Articular chondrocyte of knee joint (primary cell): ENCODE results near the gene SPEM1. TPM values are rescaled to one million over a fixed set of nuclear protein-coding genes. Genes with fewer than 3 reads are reported as not detected.

Experiments used
- total RNA-seq: library from RNA; depleted of rRNA; stranded (reverse); fragments of >200 nt; gene quantifications from 2 replicates; pipeline ENCODE4 v1.2.3, GENCODE V29; 2012

SPEM1 gene
- total RNA-seq, result not detected in 2 replicates

GRCh38 chr17:7419819-7420610 lies at the start of gene SPEM1:
Gene SPEM1 (plus strand): TSS chr17:7420324. CDS start chr17:7420385, 61 bp downstream.

GRCh38 chr17:7380855-7381683 lies 39.1 kb upstream of the SPEM1 start, which contains the start of gene TNK1:
Gene TNK1 (plus strand): TSS chr17:7381089. CDS start chr17:7382927, 1,838 bp downstream.

GRCh38 chr17:7394452-7395191 lies 25.5 kb upstream of the SPEM1 start, which contains the start of gene PLSCR3:
Gene PLSCR3 (minus strand): TSS chr17:7394525. CDS start chr17:7394110, 415 bp downstream.

GRCh38 chr17:7403977-7404736 lies 16.0 kb upstream of the SPEM1 start, which contains the start of gene TMEM256:
Gene TMEM256 (minus strand): TSS chr17:7404097. CDS start chr17:7404084, 13 bp downstream.

GRCh38 chr17:7407485-7408251 lies 12.5 kb upstream of the SPEM1 start, which contains the start of gene NLGN2:
Gene NLGN2 (plus strand): TSS chr17:7407845. CDS start chr17:7408256, 411 bp downstream.

GRCh38 chr17:7425316-7425715 lies 5.2 kb downstream of the SPEM1 start, which contains the start of gene SPEM2:
Gene SPEM2 (plus strand): TSS chr17:7425616. CDS start chr17:7425689, 73 bp downstream.

GRCh38 chr17:7428557-7428956 lies 8.4 kb downstream of the SPEM1 start, which contains the start of gene SPEM3:
Gene SPEM3 (plus strand): TSS chr17:7428857. CDS start chr17:7428903, 46 bp downstream.

GRCh38 chr17:7439462-7440112 lies 19.5 kb downstream of the SPEM1 start, which contains the start of gene FGF11:
Gene FGF11 (plus strand): TSS chr17:7439512. CDS start chr17:7439621, 109 bp downstream.

GRCh38 chr17:7444682-7445618 lies 24.8 kb downstream of the SPEM1 start, which contains the start of gene CHRNB1:
Gene CHRNB1 (plus strand): TSS chr17:7445061. CDS start chr17:7445128, 67 bp downstream.

Other genes with a start within 250 kb of the SPEM1 start
- 0.65 and 0.76 TPM in 2 replicates for gene ASGR1, start 241.0 kb upstream of the SPEM1 start, total RNA-seq
- 7.7 and 8.8 TPM in 2 replicates for gene DLG4, start 200.5 kb upstream of the SPEM1 start, total RNA-seq
- 205 and 214 TPM in 2 replicates for gene ACADVL, start 200.4 kb upstream of the SPEM1 start, total RNA-seq
- 54.4 and 63.1 TPM in 2 replicates for gene DVL2, start 185.8 kb upstream of the SPEM1 start, total RNA-seq
- 34.4 and 38.5 TPM in 2 replicates for gene PHF23, start 180.9 kb upstream of the SPEM1 start, total RNA-seq
- 315 and 440 TPM in 2 replicates for gene GABARAP, start 177.9 kb upstream of the SPEM1 start, total RNA-seq
- 30.1 and 39.5 TPM in 2 replicates for gene CTDNEP1, start 168.6 kb upstream of the SPEM1 start, total RNA-seq
- gene ELP5, start 168.1 kb upstream of the SPEM1 start, total RNA-seq, result 31.6 and 39.1 TPM in 2 replicates
- 2.4 and 2.7 TPM in 2 replicates for gene CLDN7, start 157.8 kb upstream of the SPEM1 start, total RNA-seq
- gene SLC2A4, start 138.6 kb upstream of the SPEM1 start, total RNA-seq, result 0.11 TPM in 1 of 2 replicates, not detected in the other
- gene YBX2, start 125.7 kb upstream of the SPEM1 start, total RNA-seq, result 0.13 TPM in 1 of 2 replicates, not detected in the other
- gene EIF5A, start 112.7 kb upstream of the SPEM1 start, total RNA-seq, result 575 and 584 TPM in 2 replicates
- gene GPS2, start 105.0 kb upstream of the SPEM1 start, total RNA-seq, result 38.2 and 42.2 TPM in 2 replicates
- 7.7 and 13.2 TPM in 2 replicates for gene NEURL4, start 91.0 kb upstream of the SPEM1 start, total RNA-seq
- 0.11 and 0.26 TPM in 2 replicates for gene ACAP1, start 83.8 kb upstream of the SPEM1 start, total RNA-seq
- gene KCTD11, start 68.2 kb upstream of the SPEM1 start, total RNA-seq, result 8.9 and 11.2 TPM in 2 replicates
- gene TMEM95, start 65.2 kb upstream of the SPEM1 start, total RNA-seq, result not detected in 2 replicates
- 4.1 and 4.6 TPM in 2 replicates for gene TNK1, start 39.2 kb upstream of the SPEM1 start, total RNA-seq
- gene PLSCR3, start 25.8 kb upstream of the SPEM1 start, total RNA-seq, result 19.6 and 21.7 TPM in 2 replicates
- 30.4 and 56.3 TPM in 2 replicates for gene TMEM256, start 16.2 kb upstream of the SPEM1 start, total RNA-seq
- 6.9 and 8.6 TPM in 2 replicates for gene NLGN2, start 12.5 kb upstream of the SPEM1 start, total RNA-seq
- not detected in 2 replicates for gene SPEM2, start 5.3 kb downstream of the SPEM1 start, total RNA-seq
- not detected in 2 replicates for gene SPEM3, start 8.5 kb downstream of the SPEM1 start, total RNA-seq
- gene TMEM102, start 15.1 kb downstream of the SPEM1 start, total RNA-seq, result 2.5 and 2.8 TPM in 2 replicates
- 0.76 and 0.91 TPM in 2 replicates for gene FGF11, start 19.2 kb downstream of the SPEM1 start, total RNA-seq
- gene CHRNB1, start 24.7 kb downstream of the SPEM1 start, total RNA-seq, result 5.2 and 5.4 TPM in 2 replicates
- gene ZBTB4, start 59.3 kb downstream of the SPEM1 start, total RNA-seq, result 40.2 and 41.4 TPM in 2 replicates
- not detected in 2 replicates for gene SLC35G6, start 61.1 kb downstream of the SPEM1 start, total RNA-seq
- gene POLR2A, start 64.0 kb downstream of the SPEM1 start, total RNA-seq, result 85.8 and 100.0 TPM in 2 replicates
- 11.6 and 16.1 TPM in 2 replicates for gene TNFSF12, start 128.7 kb downstream of the SPEM1 start, total RNA-seq
- 4.5 and 5.0 TPM in 2 replicates for gene TNFSF13, start 138.4 kb downstream of the SPEM1 start, total RNA-seq
- 46.4 and 48.1 TPM in 2 replicates for gene SENP3, start 141.6 kb downstream of the SPEM1 start, total RNA-seq
- gene CD68, start 159.3 kb downstream of the SPEM1 start, total RNA-seq, result 102 and 116 TPM in 2 replicates
- 93.2 and 97.4 TPM in 2 replicates for gene MPDU1, start 163.5 kb downstream of the SPEM1 start, total RNA-seq
- 0.11 and 0.26 TPM in 2 replicates for gene SOX15, start 169.8 kb downstream of the SPEM1 start, total RNA-seq
- gene FXR2, start 194.6 kb downstream of the SPEM1 start, total RNA-seq, result 26.9 and 28.2 TPM in 2 replicates
- gene SAT2, start 207.5 kb downstream of the SPEM1 start, total RNA-seq, result 41.3 and 41.4 TPM in 2 replicates
- 1.3 TPM in 1 of 2 replicates, not detected in the other for gene SHBG, start 209.8 kb downstream of the SPEM1 start, total RNA-seq
- not detected in 2 replicates for gene ATP1B2, start 230.6 kb downstream of the SPEM1 start, total RNA-seq